GM12801 (cell line): ENCODE data around the gene CLSTN2.

ENCODE experiments used
- CTCF ChIP-seq: IDR thresholded peaks from one replicate; pipeline ENCODE4 v1.5.1; 2011; ENCODE audit warnings: control low read depth; ENCODE audit not compliant: insufficient read length; ENCODE audit errors: extremely low read depth

Gene CLSTN2

GRCh38 chr3:140546649-140547048, 611.7 kb downstream of the CLSTN2 start:
- TF ChIP-seq CTCF: no peak

GRCh38 chr3:140552403-140552802, 617.4 kb downstream of the CLSTN2 start:
- no peak for TF ChIP-seq CTCF

- no peak for TF ChIP-seq CTCF
Observed at GRCh38 chr3:140552898-140553297, 617.9 kb downstream of the CLSTN2 start.

- TF ChIP-seq CTCF: no peak
Observed at GRCh38 chr3:140553591-140553990, 618.6 kb downstream of the CLSTN2 start.

- TF ChIP-seq CTCF: no peak
Observed at GRCh38 chr3:140555666-140556065, 620.7 kb downstream of the CLSTN2 start.

GRCh38 chr3:140557476-140557875, 622.5 kb downstream of the CLSTN2 start:
- no peak for TF ChIP-seq CTCF

- TF ChIP-seq CTCF: no peak
Observed at GRCh38 chr3:140559546-140559945, 624.6 kb downstream of the CLSTN2 start.
